ENCODE data around the gene RPL10. TPM values are rescaled to one million over a fixed set of nuclear protein-coding genes. Genes with fewer than 3 reads are reported as not detected.

Gene RPL10
- total RNA-seq, 2 donors from 2014 or later, result 2,221 to 4,479 TPM

- ATAC-seq (ENCODE audit: insufficient number of reproducible peaks, low FRiP score, low read depth) (no peak), DNase-seq (ENCODE audit: low spot score) (no peak)
- no peak overlapping the region for H3K4me3 ChIP-seq
- no peaks in the 10 kb centered on the region for H3K27me3 ChIP-seq (replicated peaks; ENCODE audit: insufficient read depth)
- H3K36me3 ChIP-seq, result peaks cover 12% of the 10 kb centered on the region
- H3K4me1 ChIP-seq (ENCODE audit: control insufficient read depth in 1 of 2, low read depth in 2 of 2), result peaks cover 5 to 25% of the 10 kb centered on the region in 2 donors
- no peak overlapping the region for H3K27ac ChIP-seq
- no peaks in the 10 kb centered on the region for H3K9me3 ChIP-seq
- TF ChIP-seq CTCF (IDR thresholded peaks at IDR 0.05), result no peak
Measured at GRCh38 chrX:154404625-154405192, 6.5 kb downstream of the RPL10 start.

- Histone ChIP-seq H3K9me3 (no peaks in the 10 kb centered on the region), H3K4me3 (peak overlapping the region; percentile 73), H3K36me3 (no peaks in the 10 kb centered on the region), H3K4me1 (ENCODE audit: control insufficient read depth in 1 of 2, low read depth in 2 of 2) (peaks cover 3 to 28% of the 10 kb centered on the region in 2 donors), H3K27me3 (replicated peaks; ENCODE audit: insufficient read depth) (no peaks in the 10 kb centered on the region), H3K27ac (peak overlapping the region; percentile 63 to 84)
- no peak for TF ChIP-seq CTCF (IDR thresholded peaks at IDR 0.05)
- ATAC-seq (ENCODE audit: insufficient number of reproducible peaks, low FRiP score, low read depth), result no peak
- DNase-seq (ENCODE audit: low spot score), result no peak
Measured at GRCh38 chrX:154408659-154409221, 10.6 kb downstream of the RPL10 start.

DNA sequence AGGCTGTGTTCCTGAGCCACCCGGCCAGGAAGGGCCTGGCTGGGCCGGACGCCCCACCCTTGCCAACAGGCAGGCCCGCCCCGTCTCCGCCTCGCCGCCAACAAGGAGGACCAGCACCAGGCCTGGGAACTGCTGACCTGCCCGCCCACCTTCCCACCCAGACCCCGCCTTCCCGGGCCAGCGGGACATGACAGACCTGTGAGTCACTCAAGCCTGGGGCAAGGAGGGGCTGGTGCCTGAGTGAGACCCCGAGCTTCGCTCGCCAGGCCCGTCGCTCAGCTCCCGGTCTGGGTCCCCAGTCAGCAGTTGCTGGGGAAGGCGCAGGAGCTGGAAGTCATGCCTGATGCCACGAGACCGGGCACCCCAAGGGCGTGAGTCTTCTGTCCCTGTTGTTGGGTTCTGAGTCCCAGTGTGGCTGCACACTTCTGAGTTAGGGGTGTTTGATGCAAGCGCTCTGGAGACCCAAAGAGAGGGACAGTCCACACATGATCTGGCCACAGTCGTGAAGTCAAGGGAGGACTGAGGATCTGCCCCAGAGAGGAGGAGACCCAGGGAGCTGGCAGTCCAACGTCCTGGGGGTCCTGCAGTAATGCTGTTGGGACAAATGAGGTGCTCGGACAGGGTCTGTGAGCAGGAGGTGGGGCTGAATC, 11.2 kb downstream of the RPL10 start, which contains the start of gene DNASE1L1:
Gene DNASE1L1 (minus strand): TSS at position 33 of the 650 bp plus-strand sequence. CDS start 3,686 bp downstream, outside the sequence.
- ATAC-seq (ENCODE audit: insufficient number of reproducible peaks, low FRiP score, low read depth) (peak; percentile 60), DNase-seq (ENCODE audit: low spot score) (peak; percentile 73)
- peak within 1 kb of the TSS; percentile 73 for H3K4me3 ChIP-seq
- H3K36me3 ChIP-seq, result no peaks in the 10 kb centered on the region
- peaks cover 3 to 28% of the 10 kb centered on the region in 2 donors for H3K4me1 ChIP-seq (ENCODE audit: control insufficient read depth in 1 of 2, low read depth in 2 of 2)
- H3K27ac ChIP-seq, result peak within 1 kb of the TSS; percentile 83 to 84
- H3K9me3 ChIP-seq, result no peaks in the 10 kb centered on the region
- H3K27me3 ChIP-seq (replicated peaks; ENCODE audit: insufficient read depth), result no peaks in the 10 kb centered on the region
- TF ChIP-seq CTCF (IDR thresholded peaks at IDR 0.05), result no peak

- ATAC-seq (ENCODE audit: insufficient number of reproducible peaks, low FRiP score, low read depth) (peak; percentile 53), DNase-seq (ENCODE audit: low spot score) (no peak)
- peak overlapping the region; percentile 83 for H3K4me3 ChIP-seq
- H3K27me3 ChIP-seq (replicated peaks; ENCODE audit: insufficient read depth), result no peaks in the 10 kb centered on the region
- no peaks in the 10 kb centered on the region for H3K9me3 ChIP-seq
- no peaks in the 10 kb centered on the region for H3K36me3 ChIP-seq
- peak overlapping the region; percentile 82 to 91 for H3K27ac ChIP-seq
- H3K4me1 ChIP-seq (ENCODE audit: control insufficient read depth in 1 of 2, low read depth in 2 of 2), result peaks cover 3 to 28% of the 10 kb centered on the region in 2 donors
- TF ChIP-seq CTCF (IDR thresholded peaks at IDR 0.05), result no peak
Measured at GRCh38 chrX:154411981-154412340, 13.8 kb downstream of the RPL10 start.

GRCh38 chrX:154412468-154412867, 14.3 kb downstream of the RPL10 start:
- Histone ChIP-seq H3K27me3 (replicated peaks; ENCODE audit: insufficient read depth) (no peaks in the 10 kb centered on the region), H3K4me1 (ENCODE audit: control insufficient read depth in 1 of 2, low read depth in 2 of 2) (peaks cover 3 to 28% of the 10 kb centered on the region in 2 donors), H3K9me3 (no peaks in the 10 kb centered on the region), H3K4me3 (peak overlapping the region; percentile 83), H3K36me3 (no peaks in the 10 kb centered on the region), H3K27ac (peak overlapping the region; percentile 82 to 91)
- ATAC-seq (ENCODE audit: insufficient number of reproducible peaks, low FRiP score, low read depth) (no peak), DNase-seq (ENCODE audit: low spot score) (no peak)
- no peak for TF ChIP-seq CTCF (IDR thresholded peaks at IDR 0.05)
